ENCODE measurements around the gene PSMD5.

DNA sequence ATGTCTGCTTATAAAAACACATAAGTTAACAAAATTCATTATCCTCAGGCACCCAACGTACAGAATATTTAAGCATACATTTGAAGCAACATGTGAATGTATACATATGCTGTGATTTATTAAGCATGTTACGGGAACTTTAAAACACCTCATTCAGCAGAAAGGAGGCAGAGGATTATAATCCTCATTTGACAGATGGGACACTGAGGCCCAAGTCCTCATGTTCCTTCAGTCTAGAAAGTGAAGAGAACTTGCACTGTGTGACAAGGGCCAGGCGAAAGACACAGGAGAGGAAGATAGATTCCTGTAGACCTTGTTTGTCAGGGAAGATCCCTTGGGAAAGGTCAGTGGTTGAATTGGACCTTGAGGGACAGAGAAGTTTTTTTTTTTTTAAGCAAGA, 7.6 kb upstream of the PSMD5 start:
- TF ChIP-seq POLR2AphosphoS5 (IDR thresholded peaks at IDR 0.05; ENCODE audit: low read depth, low read length) (no peak), TAF1 (IDR thresholded peaks at IDR 0.05; ENCODE audit: borderline replicate concordance, insufficient read depth, low read length) (no peak), SIN3A (IDR thresholded peaks at IDR 0.05; ENCODE audit: borderline replicate concordance, insufficient read depth, low read length) (no peak), FOXP2 (optimal IDR thresholded peaks at IDR 0.05; ENCODE audit: borderline replicate concordance, extremely low read depth, extremely low read length, insufficient read depth) (no peak)
- TF ChIP-seq, protein P1, sequence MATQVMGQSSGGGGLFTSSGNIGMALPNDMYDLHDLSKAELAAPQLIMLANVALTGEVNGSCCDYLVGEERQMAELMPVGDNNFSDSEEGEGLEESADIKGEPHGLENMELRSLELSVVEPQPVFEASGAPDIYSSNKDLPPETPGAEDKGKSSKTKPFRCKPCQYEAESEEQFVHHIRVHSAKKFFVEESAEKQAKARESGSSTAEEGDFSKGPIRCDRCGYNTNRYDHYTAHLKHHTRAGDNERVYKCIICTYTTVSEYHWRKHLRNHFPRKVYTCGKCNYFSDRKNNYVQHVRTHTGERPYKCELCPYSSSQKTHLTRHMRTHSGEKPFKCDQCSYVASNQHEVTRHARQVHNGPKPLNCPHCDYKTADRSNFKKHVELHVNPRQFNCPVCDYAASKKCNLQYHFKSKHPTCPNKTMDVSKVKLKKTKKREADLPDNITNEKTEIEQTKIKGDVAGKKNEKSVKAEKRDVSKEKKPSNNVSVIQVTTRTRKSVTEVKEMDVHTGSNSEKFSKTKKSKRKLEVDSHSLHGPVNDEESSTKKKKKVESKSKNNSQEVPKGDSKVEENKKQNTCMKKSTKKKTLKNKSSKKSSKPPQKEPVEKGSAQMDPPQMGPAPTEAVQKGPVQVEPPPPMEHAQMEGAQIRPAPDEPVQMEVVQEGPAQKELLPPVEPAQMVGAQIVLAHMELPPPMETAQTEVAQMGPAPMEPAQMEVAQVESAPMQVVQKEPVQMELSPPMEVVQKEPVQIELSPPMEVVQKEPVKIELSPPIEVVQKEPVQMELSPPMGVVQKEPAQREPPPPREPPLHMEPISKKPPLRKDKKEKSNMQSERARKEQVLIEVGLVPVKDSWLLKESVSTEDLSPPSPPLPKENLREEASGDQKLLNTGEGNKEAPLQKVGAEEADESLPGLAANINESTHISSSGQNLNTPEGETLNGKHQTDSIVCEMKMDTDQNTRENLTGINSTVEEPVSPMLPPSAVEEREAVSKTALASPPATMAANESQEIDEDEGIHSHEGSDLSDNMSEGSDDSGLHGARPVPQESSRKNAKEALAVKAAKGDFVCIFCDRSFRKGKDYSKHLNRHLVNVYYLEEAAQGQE (IDR thresholded peaks at IDR 0.05; ENCODE audit: insufficient read depth in 1 of 2, low read depth in 2 of 2, low read length in 2 of 2), result no peak

Data from PFSK-1 (cell line).